DMS 273 treated with DMSO at 0.1 percent for 48 hours (cell line): ENCODE data around the gene GLT8D2.
"Not testable (repeated sequence)": the region's sequence is repeated elsewhere in the genome, so short reads cannot be mapped to it uniquely, and the experiment has no call there.

Source experiments
- DNase-seq: peaks from one replicate; lab custom pipeline; 2025; lab: John Stamatoyannopoulos, UW

GLT8D2 gene

DNA sequence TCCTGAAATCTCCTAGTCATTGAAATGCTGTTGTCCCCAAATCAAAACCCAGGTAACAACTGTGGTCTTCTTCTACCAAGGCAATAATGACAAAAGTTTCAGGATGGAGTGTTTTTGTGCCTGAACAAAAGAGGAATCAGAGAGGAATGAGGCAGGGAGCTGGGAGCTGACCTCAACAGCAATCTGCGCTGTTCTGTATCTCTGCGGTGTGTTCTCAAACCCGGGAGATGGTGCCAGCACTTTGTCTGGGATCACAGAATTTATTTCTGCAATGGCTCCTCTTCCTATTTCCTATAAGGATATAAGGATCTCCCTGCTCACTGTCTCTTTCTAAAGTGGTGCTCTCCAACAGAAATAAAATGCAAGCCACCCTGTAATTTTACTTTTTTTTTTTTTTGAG, 449 bp upstream of the GLT8D2 start:
- no peak for DNase-seq

DNA sequence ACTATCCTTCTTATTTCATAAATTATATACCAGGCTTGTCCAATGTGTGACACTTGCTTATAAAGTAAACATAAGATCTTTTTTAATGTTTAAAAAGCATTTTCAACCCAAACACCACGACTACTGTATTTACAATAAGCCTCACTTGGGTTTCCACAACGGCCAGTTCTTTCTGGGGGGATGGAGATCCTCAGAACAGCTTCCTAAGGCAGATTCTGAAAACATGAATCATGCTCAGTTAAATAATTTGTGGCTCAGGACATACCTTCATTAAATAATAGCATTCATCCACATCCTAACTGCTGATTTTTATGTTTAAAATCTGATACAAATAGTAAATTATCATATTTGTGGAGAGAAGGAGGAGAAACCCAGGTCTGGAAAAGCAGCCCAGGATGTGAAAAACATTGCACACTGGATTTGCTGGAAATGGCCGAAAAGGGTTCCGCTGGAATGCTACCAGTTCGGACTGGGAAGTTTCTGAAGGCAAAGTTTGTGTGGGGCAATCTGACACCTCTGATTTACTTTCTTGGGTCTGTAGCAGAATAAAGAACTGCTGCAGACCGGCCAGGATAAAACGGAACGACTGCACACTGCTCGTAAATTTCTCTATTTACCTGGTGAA, 597 bp downstream of the GLT8D2 start:
- no peak for DNase-seq

DNA sequence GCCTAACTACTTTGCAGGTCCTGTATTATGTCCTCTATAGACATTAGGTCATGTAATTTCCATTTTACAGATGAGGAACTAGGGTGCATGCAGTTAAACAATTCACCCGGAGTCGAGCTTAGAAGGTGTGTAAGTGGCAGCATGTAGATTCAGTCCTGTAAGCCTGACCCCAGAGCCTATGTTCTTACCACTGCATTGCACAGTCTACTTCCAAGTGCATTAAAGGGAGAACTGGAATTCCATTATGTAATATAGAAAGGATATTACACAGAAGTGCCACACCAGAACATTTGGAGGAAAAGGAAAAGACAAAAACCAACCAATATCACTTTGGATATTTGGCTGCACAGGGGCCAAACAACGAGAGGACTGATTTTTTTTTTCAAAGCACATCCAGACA, 1.2 kb downstream of the GLT8D2 start:
- no peak for DNase-seq

DNA sequence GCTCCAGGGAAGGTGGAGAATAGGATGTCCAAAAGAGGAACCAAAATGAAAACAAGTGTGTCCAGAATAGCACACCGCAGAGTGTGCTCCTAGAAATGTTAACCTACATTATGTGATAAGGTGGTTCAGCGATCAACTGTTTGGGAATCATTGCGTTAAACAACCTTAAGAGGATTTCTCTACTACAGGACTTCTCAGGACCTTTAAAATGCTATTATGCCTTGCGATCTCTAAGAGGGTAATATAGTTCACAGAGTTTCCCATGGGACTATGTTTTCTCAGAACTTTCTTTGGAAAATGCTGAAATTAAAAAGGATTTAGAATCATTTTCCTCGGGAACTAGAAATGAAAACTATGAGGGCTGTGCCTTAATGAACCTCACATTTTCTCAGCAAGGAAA, 1.8 kb downstream of the GLT8D2 start:
- no peak for DNase-seq

DNA sequence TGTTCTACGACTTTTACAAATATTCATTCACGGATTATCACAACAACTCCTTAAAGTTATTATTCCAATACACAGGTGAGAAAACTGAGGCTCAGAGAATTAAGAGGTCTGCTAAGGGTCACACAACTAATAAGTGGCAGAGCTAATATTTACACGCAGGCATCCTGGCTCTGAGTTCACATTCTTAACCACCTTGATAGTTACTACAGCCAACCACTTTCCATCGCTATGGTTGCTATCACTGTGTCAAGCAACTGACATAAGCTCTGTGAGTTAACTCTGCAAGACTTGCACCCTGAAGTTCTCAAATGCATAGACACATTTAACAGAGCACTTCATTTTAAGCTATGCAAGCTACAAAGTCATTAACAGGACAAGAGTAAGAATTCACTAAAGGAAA, 3.7 kb downstream of the GLT8D2 start:
- no peak for DNase-seq

DNA sequence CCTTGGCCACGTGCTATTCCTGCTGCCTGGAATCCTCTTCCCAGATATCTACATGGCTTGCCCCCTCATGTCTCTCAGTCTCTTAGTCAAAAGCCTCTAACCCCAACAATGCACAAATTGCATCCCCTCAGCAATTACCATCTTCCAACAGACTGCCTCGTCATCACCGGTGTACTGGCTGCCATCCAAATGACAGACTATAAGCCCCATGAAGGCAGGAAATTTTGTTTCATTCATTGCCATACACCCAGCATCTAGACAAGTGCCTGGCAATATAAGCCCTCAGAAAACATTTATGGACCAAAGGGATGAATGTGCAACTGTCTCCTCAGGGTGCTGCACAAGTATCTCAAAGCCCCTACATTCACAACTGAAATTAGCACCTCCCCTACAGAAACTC, 5.8 kb downstream of the GLT8D2 start:
- DNase-seq, result no peak

DNA sequence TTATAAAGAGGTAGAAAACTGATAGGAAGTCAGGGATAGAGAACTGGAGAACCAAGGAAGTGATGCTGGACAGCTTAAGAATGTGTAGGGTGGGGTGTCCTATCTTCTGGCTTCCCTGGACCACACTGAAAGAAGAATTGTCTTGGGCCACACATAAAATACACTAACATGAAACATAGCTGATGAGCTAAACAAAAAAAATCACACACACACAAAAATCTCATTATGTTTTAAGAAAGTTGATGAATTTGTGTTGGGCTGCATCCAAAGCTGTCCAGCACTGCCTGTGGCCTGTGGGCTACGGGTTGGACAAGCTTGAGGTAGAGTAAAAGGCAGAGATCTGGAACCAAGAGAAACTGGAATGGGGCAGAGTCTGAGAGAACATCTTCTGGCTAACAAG, 7.4 kb downstream of the GLT8D2 start:
- no peak for DNase-seq

DNA sequence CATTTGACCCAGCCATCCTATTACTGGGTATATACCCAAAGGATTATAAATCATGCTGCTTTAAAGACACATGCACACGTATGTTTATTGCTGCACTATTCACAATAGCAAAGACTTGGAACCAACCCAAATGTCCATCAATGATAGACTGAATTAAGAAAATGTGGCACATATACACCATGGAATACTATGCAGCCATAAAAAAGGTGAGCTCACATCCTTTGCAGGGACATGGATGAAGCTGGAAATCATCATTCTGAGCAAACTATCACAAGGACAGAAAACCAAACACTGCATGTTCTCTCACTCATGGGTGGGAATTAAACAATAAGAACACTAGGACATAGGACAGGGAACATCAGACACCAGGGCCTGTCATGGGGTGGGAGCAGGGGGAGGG, 10.2 kb downstream of the GLT8D2 start:
- DNase-seq, result not testable (repeated sequence)

DNA sequence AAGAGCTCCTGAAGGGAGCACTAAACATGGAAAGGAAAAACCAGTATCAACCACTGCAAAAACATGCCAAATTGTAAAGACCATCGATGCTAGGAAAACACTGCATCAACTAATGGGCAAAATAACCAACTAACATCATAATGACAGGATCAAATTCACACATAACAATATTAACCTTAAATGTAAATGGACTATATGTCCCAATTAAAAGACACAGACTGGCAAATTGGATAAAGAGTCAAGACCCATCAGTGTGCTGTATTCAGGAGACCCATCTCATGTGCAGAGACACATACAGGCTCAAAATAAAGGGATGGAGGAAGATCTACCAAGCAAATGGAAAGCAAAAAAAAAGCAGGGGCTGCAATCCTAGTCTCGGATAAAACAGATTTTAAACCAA, 13.8 kb downstream of the GLT8D2 start:
- not testable (repeated sequence) for DNase-seq

DNA sequence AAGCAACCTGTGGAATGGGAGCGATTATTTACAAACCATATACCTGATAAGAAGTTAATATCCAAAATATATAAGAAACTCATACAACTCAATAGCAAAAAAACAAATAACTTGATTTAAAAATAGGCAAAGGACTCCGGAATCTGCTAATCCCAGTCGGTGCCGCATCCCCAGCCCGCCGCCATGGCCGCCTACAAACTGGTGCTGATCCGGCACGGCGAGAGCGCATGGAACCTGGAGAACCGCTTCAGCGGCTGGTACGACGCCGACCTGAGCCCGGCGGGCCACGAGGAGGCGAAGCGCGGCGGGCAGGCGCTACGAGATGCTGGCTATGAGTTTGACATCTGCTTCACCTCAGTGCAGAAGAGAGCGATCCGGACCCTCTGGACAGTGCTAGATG, 19.4 kb downstream of the GLT8D2 start:
- not testable (repeated sequence) for DNase-seq

DNA sequence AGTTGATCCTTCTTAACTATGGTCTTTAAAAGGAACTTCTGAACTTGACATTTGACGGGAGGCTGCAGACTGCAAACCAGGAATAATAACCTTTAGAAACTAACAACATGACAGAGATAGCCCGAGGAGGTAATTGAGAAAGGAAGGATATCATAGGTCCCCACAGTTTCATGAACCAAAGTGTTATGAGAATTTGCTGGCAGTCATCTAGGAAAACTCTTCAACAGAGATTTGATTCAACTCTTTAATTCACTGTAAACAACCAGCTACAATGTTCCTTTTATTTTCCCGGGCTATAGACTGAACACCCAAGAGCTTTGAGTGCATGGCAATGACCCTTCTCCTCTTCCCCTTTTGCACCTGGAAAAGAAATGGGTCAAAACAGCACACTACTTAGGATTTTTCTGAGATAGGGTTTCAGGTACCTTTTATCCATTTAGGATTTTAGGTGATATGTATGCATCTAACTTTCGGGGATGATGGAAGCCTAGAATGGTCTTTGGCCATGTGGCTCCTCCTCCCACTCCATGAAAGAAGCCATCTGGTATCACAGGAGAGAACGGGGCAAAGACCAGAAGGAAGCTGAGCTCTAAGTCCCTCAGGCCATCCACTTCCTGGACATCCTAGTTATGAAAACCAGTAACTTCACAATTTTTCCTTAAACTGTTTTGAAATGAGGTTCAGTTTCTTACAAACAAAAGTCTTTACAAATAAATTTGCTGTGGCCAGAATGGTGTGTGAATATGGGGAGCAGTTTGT, 23.0 kb downstream of the GLT8D2 start:
- DNase-seq, result no peak

DNA sequence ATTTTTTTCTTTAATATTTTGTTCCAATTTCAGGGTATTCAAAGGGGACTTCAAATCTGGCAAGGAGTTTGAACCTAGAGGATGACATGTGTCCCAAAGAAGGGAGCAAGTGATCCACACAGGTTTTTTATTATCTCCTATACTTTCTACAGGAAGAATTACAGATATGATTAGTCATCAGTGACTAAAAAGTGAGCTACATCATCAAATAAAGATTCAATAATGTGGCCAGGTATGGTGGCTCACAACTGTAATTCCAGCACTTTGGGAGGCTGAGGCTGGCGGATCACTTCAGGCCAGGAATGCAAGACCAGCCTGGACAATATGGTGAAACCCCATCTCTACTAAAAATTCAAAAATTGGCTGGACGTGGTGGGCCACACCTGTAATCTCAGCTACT, 24.2 kb downstream of the GLT8D2 start:
- no peak for DNase-seq

DNA sequence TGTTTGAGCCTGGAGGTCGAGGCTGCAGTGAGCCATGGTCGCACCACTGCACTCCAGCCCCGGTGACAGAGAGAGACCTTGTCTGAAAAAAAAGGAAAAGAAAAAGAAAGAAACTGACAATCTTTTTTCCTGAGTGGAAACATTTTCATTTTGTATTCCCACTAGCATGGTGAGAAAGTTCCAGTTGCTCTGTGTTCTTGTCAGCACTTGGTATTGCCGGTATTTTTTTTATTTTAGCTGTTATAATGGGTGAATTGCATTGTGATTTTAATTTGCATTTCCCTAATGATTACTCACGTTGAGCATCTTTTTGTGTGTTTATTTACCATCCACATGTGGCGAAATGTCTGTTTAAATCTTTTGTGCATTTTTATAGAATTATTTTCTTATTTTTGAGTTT, 25.6 kb downstream of the GLT8D2 start:
- DNase-seq, result no peak

DNA sequence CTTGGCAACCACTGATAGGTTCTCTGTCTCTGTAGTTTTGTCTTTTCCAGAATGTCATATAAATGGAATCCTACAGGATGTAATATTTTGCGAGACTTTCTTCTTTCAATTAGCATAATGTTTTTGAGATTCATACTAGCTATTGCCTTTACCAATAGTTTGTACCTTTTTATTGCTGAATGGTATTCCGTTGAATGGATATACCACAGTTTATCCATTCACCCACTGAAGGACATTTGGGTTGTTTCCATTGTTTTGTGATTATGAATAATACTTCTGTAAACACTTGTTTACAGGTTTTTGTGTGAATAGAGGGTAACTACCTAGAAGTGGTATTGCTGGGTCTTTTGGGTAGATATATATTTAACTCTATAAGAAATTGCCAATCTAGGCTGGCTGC, 26.3 kb downstream of the GLT8D2 start:
- DNase-seq, result no peak

DNA sequence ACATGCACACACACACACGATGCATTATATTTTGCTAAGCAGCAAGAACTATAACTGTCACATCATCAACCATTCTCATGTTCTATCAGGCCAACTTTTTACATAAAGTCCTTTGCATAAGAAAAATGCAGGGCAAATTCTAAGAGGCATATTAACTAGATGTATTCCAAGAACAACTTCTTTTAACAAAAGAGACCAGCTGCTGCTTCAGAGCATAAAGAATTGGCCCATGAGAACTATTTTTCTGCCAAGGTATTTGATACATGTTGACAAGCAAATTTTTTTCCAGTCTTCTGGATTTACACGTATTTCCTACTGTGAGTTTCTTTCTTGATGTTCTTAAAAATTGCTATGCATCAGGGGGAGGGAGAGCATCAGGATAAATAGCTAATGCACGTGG, 27.2 kb downstream of the GLT8D2 start:
- DNase-seq, result no peak

DNA sequence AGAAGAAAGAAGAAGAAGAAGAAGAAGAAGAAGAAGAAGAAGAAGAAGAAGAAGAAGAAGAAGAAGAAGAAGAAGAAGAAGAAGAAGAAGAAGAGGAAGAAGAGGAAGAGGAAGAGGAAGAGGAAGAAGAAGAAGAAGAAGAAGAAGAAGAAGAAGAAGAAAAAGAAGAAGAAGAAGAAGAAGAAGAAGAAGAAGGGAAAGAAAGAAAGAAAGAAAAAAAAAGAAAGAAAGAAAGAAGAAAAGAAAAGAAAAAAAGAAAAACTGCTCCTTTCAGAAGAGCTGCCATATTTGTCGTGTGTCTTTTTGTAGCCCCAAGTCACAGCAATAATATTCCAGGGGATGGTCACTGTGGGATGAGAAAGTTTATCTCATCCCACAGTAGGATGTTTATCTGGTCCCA, 28.1 kb downstream of the GLT8D2 start:
- not testable (repeated sequence) for DNase-seq

DNA sequence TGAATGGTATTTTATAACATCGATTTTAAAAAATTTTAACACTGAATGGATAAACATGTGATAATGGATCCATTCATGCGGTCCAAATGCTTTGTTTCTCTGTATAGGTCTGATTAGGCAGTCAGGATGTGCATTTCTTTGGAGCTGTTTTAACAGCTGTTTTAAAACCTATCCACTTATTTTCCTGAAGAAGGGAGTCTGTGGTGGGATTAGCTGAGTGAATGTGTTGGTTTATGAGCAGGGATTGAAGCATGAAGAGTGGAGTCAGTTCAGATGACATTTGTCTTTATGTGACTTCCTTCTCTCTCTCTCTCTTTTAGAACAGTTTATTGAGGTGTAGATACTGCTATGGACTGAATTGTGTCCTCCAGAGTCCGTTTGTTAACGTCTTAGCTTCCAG, 37.7 kb downstream of the GLT8D2 start:
- DNase-seq, result no peak

DNA sequence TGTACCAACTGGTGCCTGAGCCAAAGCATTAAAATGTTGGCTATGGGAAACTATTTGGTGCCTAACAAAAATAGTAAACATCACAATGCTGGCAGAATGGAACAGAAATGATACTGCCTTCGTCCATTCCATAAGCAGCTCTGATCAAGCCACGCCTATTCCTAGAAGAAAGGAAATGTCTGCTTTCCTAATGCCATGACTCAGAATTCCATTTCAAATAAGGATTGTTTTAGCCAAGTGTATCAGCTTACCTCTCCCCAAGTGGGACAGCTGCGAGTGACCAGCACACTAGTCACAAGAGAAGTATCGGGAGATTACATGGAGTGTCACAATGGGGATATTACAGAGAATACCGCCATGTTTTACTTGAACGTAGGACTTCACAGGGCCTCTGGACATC, 38.7 kb downstream of the GLT8D2 start:
- DNase-seq, result no peak

DNA sequence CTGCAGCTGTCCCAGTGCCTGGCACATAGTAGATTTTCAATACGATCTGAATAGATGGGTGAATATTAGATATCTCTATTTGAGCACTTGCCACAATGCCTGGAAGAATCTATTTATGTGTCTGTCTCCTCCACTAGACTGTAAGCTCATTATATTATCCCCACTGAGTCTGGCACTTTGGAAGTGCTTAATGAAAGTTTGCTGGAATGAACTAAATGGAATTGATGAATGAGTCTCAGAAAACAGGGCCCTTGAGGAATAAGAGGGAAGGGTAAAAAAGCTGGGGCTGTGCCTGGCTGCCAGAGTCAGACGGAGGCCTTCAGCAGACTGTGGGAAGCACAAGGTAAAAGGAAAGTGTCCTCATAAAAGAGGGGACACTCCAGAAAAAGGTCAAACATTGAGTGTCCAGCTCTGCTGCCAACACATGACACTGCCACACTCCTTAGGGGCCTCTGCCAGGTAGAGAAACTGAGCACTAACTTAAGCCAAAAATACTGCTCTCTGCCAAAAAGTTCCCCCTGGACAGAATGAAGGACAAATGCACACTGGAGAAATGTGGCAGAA, 39.3 kb downstream of the GLT8D2 start:
- DNase-seq, result no peak

DNA sequence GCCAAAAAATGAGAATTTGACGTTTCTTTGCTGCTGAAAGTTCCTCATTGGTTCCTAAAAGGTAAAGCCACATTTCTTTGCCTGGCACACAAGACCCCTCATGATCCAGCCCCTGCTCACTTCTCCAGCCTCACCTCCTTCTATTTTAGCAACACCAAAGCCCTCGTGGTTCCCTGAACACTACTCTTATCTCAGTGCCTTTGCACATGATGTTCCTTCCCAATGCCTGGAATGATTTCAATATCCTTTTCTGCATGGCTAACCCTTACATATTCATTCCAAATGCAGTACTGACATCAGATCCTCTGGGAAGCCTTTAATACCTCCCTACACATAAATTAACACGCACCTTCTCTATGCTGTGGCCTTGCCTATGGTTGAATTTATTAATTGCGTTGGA, 39.9 kb downstream of the GLT8D2 start:
- DNase-seq, result no peak

DNA sequence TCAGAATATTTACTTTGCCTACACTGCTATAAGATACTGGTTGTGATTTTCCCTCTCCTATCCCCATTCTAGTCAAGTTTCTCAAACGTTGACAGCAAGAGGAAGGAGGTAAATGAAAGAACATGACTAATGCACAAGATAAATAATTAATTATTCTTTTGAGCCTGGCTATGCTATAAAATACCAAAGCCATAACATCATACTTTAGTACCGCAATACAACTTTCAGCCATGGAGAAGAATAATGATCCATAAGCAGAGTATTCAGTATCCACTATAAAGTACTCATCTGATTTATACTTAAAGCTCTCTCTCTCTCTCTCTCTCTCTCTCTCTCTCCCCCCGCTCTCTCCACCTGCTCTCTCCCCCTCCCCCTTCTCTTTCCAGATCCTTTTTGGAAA, 43.1 kb downstream of the GLT8D2 start:
- no peak for DNase-seq

DNA sequence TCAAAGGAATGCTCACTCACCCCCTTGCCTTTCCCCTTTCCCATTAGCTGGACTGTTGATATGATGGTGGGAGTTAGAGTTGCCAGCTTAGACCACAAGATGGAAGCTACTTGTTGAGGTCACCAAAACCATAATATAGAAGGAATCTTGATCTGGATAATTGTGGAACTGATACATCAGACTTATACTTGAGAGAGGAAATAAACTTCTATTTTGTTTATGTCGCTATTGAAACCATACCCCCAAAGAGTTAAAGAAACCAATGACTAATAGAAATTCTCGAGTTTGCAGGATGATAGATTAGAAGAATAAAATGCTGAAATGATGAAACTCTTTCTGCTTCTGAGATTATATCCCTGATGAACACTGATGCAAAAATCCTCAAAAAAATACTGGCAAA, 46.4 kb downstream of the GLT8D2 start:
- no peak for DNase-seq

DNA sequence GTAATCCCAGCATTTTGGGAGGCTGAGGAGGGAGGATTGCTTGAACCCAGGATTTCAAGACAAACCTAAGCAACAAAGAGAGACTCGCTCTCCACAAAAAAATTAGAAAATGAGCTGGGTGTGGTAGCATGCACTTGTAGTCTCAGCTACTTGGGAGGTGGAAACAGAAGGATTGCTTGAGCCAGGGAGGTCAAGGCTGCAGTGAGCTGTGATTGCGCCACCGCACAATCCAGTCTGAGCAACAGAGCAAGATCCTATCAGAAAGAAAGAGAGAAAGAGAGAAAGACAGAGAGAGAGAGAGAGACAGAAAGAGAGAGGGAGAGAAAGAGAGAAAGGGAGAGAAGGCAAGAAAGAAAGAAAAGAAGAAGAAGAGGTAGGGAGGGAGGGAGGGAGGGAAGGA, 47.3 kb downstream of the GLT8D2 start:
- no peak for DNase-seq
